RWPE2 (cell line): Measurements from ENCODE around the gene CTBP2.

Experiments used
- ATAC-seq: fragments of 200-7000 bp; cut with Tn5 transposase; 3 replicates; pipeline ENCODE4 v1.9.1; 2021; ENCODE audit warnings: low read depth
- DNase-seq: peaks from one replicate; pipeline ENCODE4 v3.0.0-alpha.2; 2020; ENCODE audit warnings: low spot score
- H3K27ac ChIP-seq: fragments of 450-650 bp; 2 replicates; pipeline ENCODE4 v1.5.1; 2017; ENCODE audit warnings: mild to moderate bottlenecking; ENCODE audit not compliant: poor library complexity, severe bottlenecking
- H3K27me3 ChIP-seq: fragments of 250-450 bp; sonication (Bioruptor Pico); 2 replicates; pipeline ENCODE4 v1.5.1; 2021; ENCODE audit warnings: mild to moderate bottlenecking, moderate library complexity; ENCODE audit not compliant: insufficient read depth, poor library complexity, severe bottlenecking
- H3K36me3 ChIP-seq: fragments of 250-450 bp; sonication (Bioruptor Pico); 2 replicates; pipeline ENCODE4 v1.5.1; 2020; ENCODE audit warnings: low read depth, mild to moderate bottlenecking, moderate library complexity
- H3K4me1 ChIP-seq: fragments of 250-450 bp; sonication (Bioruptor Pico); 2 replicates; pipeline ENCODE4 v1.5.1; 2021; ENCODE audit warnings: mild to moderate bottlenecking, moderate library complexity; ENCODE audit not compliant: insufficient read depth, poor library complexity, severe bottlenecking
- H3K4me3 ChIP-seq: fragments of 250-450 bp; sonication (Bioruptor Pico); 2 replicates; pipeline ENCODE4 v1.5.1; 2021; ENCODE audit warnings: mild to moderate bottlenecking, moderate library complexity; ENCODE audit not compliant: severe bottlenecking
- H3K9me3 ChIP-seq: fragments of 250-450 bp; sonication (Bioruptor Pico); 2 replicates; pipeline ENCODE4 v1.5.1; 2021; ENCODE audit warnings: mild to moderate bottlenecking, moderate library complexity; ENCODE audit not compliant: severe bottlenecking
- CTCF ChIP-seq: fragments of 450-650 bp; IDR thresholded peaks from one replicate; pipeline ENCODE4 v1.5.1; 2017; ENCODE audit warnings: mild to moderate bottlenecking, moderate library complexity; ENCODE audit not compliant: poor library complexity, severe bottlenecking

The CTBP2 gene

GRCh38 chr10:124996127-124996853, 164.1 kb downstream of the CTBP2 start:
- ATAC-seq (no peak), DNase-seq (no peak)
- H3K27me3 ChIP-seq = no peaks in the 10 kb centered on the region
- no peaks in the 10 kb centered on the region for H3K9me3 ChIP-seq
- peaks cover 98% of the 10 kb centered on the region for H3K36me3 ChIP-seq
- H3K4me3 ChIP-seq = no peak overlapping the region
- no peak overlapping the region for H3K27ac ChIP-seq
- no peak for TF ChIP-seq CTCF
- H3K4me1 ChIP-seq = no peaks in the 10 kb centered on the region

- no peak for ATAC-seq
- no peak overlapping the region for H3K27ac ChIP-seq
- H3K9me3 ChIP-seq = no peaks in the 10 kb centered on the region
- no peaks in the 10 kb centered on the region for H3K4me1 ChIP-seq
- H3K27me3 ChIP-seq = no peaks in the 10 kb centered on the region
- H3K36me3 ChIP-seq = peaks cover 98% of the 10 kb centered on the region
- no peak for DNase-seq
- no peak for TF ChIP-seq CTCF
- no peak overlapping the region for H3K4me3 ChIP-seq
Observed at GRCh38 chr10:124995605-124996004, 164.8 kb downstream of the CTBP2 start.

GRCh38 chr10:124994573-124995473, 165.5 kb downstream of the CTBP2 start:
- ATAC-seq (no peak), DNase-seq (no peak)
- TF ChIP-seq CTCF = no peak
- Histone ChIP-seq H3K4me1 (no peaks in the 10 kb centered on the region), H3K4me3 (no peak overlapping the region), H3K9me3 (no peaks in the 10 kb centered on the region), H3K27ac (no peak overlapping the region), H3K36me3 (peaks cover 98% of the 10 kb centered on the region), H3K27me3 (no peaks in the 10 kb centered on the region)

GRCh38 chr10:124993736-124994451, 166.5 kb downstream of the CTBP2 start:
- Histone ChIP-seq H3K4me3 (no peak overlapping the region), H3K27me3 (no peaks in the 10 kb centered on the region), H3K4me1 (no peaks in the 10 kb centered on the region), H3K36me3 (peaks cover 98% of the 10 kb centered on the region), H3K27ac (no peak overlapping the region), H3K9me3 (no peaks in the 10 kb centered on the region)
- no peak for TF ChIP-seq CTCF
- DNase-seq (no peak), ATAC-seq (no peak)
